ENCODE results near the gene QRFP.

The QRFP gene

DNA sequence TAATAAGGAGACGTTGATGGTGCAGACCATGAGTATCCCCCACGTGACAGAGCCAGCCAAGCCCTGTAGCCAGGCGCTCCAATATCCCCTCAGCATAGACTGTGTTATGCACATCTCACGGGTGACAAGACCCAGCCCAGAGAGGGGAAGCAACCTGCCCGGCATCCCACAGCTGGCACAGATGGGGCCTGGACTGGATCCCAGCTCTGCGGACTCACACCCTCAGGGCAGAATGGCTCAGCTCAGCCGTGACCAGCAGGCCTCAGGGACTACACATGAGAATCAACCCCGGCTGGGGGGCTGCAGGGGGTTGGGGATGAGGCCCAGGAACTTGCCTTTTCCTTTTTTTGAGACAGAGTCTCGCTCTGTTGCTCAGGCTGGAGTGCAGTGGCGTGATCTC is 30.7 kb upstream of the QRFP start:
- no peak for DNase-seq (ENCODE audit: extremely low read depth, insufficient read length)
- H3K27me3 ChIP-seq (replicated peaks; ENCODE audit: control insufficient read depth, insufficient read depth, low read length) = no peaks in the 10 kb centered on the region; the same call in 1 of the 2 replicates
- H3K36me3 ChIP-seq (ENCODE audit: control insufficient read depth, insufficient read depth, low read length) = no peaks in the 10 kb centered on the region
- TF ChIP-seq CTCF (IDR thresholded peaks at IDR 0.05; ENCODE audit: insufficient read depth, low read length, poor library complexity, severe bottlenecking) = no peak
- H3K4me3 ChIP-seq (replicated peaks; ENCODE audit: low read depth, low read length) = no peak overlapping the region

DNA sequence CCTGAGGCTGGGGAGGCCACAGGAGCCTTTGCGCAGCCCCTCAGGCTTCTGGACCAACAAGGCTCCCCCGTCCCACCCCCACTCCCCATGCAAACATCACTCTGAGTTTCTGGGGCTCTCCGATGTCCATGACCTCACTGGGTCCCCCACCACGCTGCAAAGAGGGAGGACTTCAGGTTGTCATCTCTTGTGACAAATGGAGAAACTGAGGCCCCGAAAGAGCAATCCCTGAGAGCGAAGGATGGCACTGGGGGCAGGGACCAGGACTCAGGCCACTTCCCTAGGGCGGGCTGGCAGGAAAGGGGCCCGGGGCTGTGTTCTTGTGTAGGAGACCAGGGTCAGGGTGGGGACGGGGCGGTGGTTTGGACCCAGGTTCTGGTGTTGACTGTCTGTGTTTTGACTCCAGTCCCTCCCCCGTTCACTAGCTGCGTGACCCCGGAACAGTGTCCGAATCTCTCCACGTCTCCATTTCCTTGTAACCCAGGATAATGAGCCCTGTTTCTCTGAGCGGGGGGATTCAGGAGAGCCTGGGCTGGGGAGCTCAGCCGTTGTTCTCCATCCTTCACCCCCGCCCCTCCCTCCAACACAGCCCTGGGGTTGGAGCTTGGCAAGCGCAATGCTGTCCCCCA is 28.6 kb upstream of the QRFP start:
- Histone ChIP-seq H3K36me3 (ENCODE audit: control insufficient read depth, insufficient read depth, low read length) (no peaks in the 10 kb centered on the region), H3K4me3 (replicated peaks; ENCODE audit: low read depth, low read length) (no peak overlapping the region), H3K27me3 (replicated peaks; ENCODE audit: control insufficient read depth, insufficient read depth, low read length) (no peaks in the 10 kb centered on the region; the same call in 1 of the 2 replicates)
- TF ChIP-seq CTCF (IDR thresholded peaks at IDR 0.05; ENCODE audit: insufficient read depth, low read length, poor library complexity, severe bottlenecking) = no peak
- no peak for DNase-seq (ENCODE audit: extremely low read depth, insufficient read length)

GRCh38 chr9:130924448-130924788 is 27.8 kb upstream of the QRFP start:
- Histone ChIP-seq H3K36me3 (ENCODE audit: control insufficient read depth, insufficient read depth, low read length) (no peaks in the 10 kb centered on the region), H3K4me3 (replicated peaks; ENCODE audit: low read depth, low read length) (no peak overlapping the region), H3K27me3 (replicated peaks; ENCODE audit: control insufficient read depth, insufficient read depth, low read length) (no peaks in the 10 kb centered on the region; the same call in 1 of the 2 replicates)
- no peak for TF ChIP-seq CTCF (IDR thresholded peaks at IDR 0.05; ENCODE audit: insufficient read depth, low read length, poor library complexity, severe bottlenecking)
- DNase-seq (ENCODE audit: extremely low read depth, insufficient read length) = no peak

- no peaks in the 10 kb centered on the region; the same call in 1 of the 2 replicates for H3K27me3 ChIP-seq (replicated peaks; ENCODE audit: control insufficient read depth, insufficient read depth, low read length)
- TF ChIP-seq CTCF (IDR thresholded peaks at IDR 0.05; ENCODE audit: insufficient read depth, low read length, poor library complexity, severe bottlenecking) = no peak
Measured at GRCh38 chr9:130923611-130924447, 27.2 kb upstream of the QRFP start.

DNA sequence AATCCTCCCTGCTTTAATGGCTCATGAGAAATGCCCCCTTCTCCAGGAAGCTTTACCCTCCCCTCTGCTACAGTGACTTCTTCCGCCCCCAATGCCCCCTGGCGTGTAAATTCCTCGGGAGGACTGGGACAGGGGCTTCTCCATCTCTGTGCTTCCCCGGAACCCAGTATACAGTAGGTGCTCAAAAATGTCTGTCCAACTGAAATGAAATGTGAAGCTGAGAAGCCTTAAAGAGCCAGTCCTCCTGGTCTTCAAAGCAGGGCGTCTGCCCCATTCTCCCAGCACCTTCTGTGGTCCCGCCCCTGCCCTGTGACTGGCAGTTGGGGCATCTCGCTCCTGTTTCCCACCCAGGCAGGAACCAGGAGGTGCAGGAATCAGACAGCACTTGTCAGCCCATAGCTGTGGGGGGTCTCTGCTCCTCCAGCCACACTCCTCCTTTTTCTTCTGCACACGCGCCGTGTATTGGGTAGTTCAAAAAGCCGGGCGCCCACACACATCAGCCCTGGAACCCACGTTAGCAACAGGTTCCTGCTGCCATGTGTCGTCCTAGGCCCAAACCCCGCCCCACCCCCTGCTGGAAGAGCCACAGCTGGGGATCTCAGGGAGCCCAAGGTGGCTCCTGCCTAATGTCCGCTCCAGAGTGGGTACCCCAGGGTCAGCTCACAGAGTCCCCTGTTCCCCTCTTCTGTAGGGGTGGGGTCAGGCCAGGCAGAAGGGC is 26.4 kb upstream of the QRFP start:
- Histone ChIP-seq H3K27me3 (replicated peaks; ENCODE audit: control insufficient read depth, insufficient read depth, low read length) (no peaks in the 10 kb centered on the region; the same call in 1 of the 2 replicates), H3K36me3 (ENCODE audit: control insufficient read depth, insufficient read depth, low read length) (no peaks in the 10 kb centered on the region), H3K4me3 (replicated peaks; ENCODE audit: low read depth, low read length) (no peak overlapping the region)
- no peak for DNase-seq (ENCODE audit: extremely low read depth, insufficient read length)
- no peak for TF ChIP-seq CTCF (IDR thresholded peaks at IDR 0.05; ENCODE audit: insufficient read depth, low read length, poor library complexity, severe bottlenecking)

More at GRCh38 chr9:130923611-130924447, 27.2 kb upstream of the QRFP start:
- Histone ChIP-seq H3K4me3 (replicated peaks; ENCODE audit: low read depth, low read length) (no peak overlapping the region), H3K36me3 (ENCODE audit: control insufficient read depth, insufficient read depth, low read length) (no peaks in the 10 kb centered on the region)
- DNase-seq (ENCODE audit: extremely low read depth, insufficient read length) = no peak
